GM10266 (cell line): ENCODE measurements around the gene STAM2.

ENCODE experiments used
- DNase-seq: peaks from one replicate; pipeline ENCODE4 v3.0.0; 2012; ENCODE audit errors: extremely low spot score
- TF ChIP-seq, protein P1 (sequence below): IDR thresholded peaks from 2 replicates; pipeline ENCODE4 v1.5.1; 2012; ENCODE audit warnings: mild to moderate bottlenecking, low read depth; ENCODE audit not compliant: control insufficient read depth, insufficient read depth; ENCODE audit errors: missing control alignments

The STAM2 gene

GRCh38 chr2:152078023-152078422 lies 97.5 kb downstream of the STAM2 start:
- TF ChIP-seq, protein P1, sequence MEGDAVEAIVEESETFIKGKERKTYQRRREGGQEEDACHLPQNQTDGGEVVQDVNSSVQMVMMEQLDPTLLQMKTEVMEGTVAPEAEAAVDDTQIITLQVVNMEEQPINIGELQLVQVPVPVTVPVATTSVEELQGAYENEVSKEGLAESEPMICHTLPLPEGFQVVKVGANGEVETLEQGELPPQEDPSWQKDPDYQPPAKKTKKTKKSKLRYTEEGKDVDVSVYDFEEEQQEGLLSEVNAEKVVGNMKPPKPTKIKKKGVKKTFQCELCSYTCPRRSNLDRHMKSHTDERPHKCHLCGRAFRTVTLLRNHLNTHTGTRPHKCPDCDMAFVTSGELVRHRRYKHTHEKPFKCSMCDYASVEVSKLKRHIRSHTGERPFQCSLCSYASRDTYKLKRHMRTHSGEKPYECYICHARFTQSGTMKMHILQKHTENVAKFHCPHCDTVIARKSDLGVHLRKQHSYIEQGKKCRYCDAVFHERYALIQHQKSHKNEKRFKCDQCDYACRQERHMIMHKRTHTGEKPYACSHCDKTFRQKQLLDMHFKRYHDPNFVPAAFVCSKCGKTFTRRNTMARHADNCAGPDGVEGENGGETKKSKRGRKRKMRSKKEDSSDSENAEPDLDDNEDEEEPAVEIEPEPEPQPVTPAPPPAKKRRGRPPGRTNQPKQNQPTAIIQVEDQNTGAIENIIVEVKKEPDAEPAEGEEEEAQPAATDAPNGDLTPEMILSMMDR = no peak
- no peak for DNase-seq

DNA sequence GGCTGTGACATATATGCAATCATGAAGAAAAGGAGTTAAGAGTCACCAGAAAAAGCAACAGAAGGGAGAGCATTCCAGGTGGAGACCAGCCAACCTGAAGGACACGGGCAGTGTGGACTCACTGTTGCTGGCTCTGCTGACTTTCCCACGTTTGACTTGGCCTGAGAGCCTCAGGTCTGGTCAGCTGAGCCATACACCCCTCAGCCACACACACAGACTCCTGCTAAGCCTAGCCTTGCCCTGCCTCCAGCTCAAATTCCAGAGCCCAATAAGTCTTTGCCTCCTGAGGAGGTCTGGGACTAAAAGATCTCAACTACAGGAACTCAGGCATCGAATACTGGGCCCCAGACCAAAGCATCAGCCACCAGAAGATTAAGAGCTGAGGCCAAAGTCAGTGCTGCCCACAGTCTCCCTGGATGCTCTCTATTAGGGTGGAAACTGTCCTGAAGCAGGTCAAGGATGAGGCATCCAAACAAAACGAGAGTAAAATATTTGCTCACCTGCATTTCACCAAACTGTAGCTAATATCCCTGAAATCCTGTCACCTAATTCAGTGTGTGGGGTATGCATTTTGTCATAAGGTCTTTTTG lies 100.0 kb downstream of the STAM2 start:
- TF ChIP-seq, protein P1 = no peak
- DNase-seq = no peak

DNA sequence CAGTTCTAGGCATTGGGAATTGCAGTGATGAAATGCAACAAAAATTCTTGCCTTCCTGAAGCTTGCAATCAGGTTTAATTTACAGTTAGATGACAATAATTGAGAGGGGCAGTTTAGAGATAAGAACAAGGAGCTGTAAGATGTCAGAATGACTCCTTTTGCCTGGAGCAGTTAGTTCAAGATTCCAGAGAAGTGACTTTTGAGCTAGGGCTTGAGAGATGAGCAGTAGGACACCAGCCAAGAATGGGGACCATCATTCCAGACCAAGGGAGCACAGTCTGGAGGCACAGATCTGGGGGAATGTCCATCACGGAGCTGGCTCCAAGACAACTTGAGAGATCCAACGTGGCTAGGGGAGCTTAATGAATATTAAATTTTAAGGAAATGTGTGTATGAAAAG lies 103.6 kb downstream of the STAM2 start:
- TF ChIP-seq, protein P1 = no peak
- DNase-seq = no peak

GRCh38 chr2:152071518-152071917 lies 104.0 kb downstream of the STAM2 start:
- TF ChIP-seq, protein P1 = no peak
- DNase-seq = no peak

DNA sequence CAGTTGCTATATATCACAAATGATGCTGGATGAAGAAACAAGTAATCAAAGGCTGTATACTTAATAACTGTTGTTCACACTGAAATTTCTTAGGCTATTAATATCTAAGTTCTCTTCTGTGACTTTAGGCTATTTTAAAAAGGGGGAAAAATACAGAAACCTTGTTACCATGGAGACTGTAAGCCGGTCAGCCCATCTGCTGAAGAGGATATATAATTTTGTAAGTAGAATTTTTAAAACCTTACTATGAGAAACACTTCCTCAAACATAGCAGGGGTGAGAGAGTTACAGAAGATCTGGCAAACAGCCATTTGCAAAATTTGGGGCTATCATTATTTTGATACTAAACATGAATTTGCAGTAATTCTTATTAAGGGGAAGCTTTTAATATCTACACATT lies 104.5 kb downstream of the STAM2 start:
- TF ChIP-seq, protein P1 = no peak
- peak; percentile 50 for DNase-seq

DNA sequence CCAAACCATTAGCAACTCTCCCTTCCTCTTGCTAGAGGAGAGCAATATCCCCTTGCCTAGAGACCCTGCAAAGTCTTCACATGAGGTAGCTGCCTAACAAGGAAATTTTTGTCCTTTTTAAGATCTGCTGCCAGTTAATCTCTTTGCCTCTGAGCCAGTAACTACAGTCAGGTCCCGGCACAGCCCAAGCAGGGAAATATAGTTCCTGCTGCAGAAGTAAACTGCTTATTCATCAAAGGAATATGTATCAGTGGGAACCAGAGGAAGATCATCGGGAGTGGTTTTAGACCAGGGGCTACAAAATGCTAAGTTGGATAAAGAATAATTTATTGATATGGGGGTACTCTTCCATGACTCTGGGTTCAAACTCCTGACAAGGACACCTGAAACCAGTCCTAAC lies 107.3 kb downstream of the STAM2 start:
- TF ChIP-seq, protein P1 = no peak
- DNase-seq = no peak

- TF ChIP-seq, protein P1 = no peak
- DNase-seq = no peak
Observed at GRCh38 chr2:152067823-152068222, 107.7 kb downstream of the STAM2 start.
